Keratinocyte (primary cell): ENCODE results near the gene STMND1.

Experiments
- CTCF ChIP-seq, 3 experiments: IDR thresholded peaks in 1 of 3; conservative IDR thresholded peaks in 1 of 3; optimal IDR thresholded peaks in 1 of 3; 2 replicates in 2 of 3; 3 replicates in 1 of 3; pipeline versions ENCODE3 to v1.5.1; 2011; ENCODE audit warnings: low read length in 3 of 3, mild to moderate bottlenecking in 3 of 3, moderate library complexity in 2 of 3, control low read depth in 1 of 3, inconsistent platforms in 1 of 3; ENCODE audit not compliant: insufficient read depth in 2 of 3; ENCODE audit errors: extremely low read depth in 1 of 3
- EZH2 ChIP-seq: IDR thresholded peaks from one replicate; pipeline ENCODE4 v1.6.1; 2012; ENCODE audit warnings: inconsistent platforms, mild to moderate bottlenecking, low read length, moderate library complexity

GRCh38 chr6:17093686-17094085 lies 8.2 kb upstream of the STMND1 start:
- TF ChIP-seq CTCF (optimal IDR thresholded peaks at IDR 0.05 in 1 of 3, IDR thresholded peaks at IDR 0.05 in 1 of 3, conservative IDR thresholded peaks at IDR 0.05 in 1 of 3; ENCODE audit: extremely low read depth in 1 of 3, insufficient read depth in 2 of 3, low read length in 3 of 3) (peak; percentile 22 to 49 (median 24)), EZH2 (no peak)
